Gastroesophageal sphincter (tissue), 3 donors: ENCODE results near the gene CEP170B.

Experiments used
- CTCF ChIP-seq, 4 experiments: fragments of 200-600 bp in 2 of 4; fragments of 450-650 bp in 2 of 4; sonication (generic) in 1 of 4; IDR thresholded peaks; one replicate each; pipeline ENCODE4 v1.5.1; 2017 to 2019; ENCODE audit warnings: antibody characterized with exemption in 4 of 4, mild to moderate bottlenecking in 2 of 4, moderate library complexity in 2 of 4
- POLR2A ChIP-seq, 2 donors: fragments of 450-650 bp; IDR thresholded peaks; one replicate each; pipeline ENCODE4 v1.6.1; 2017; ENCODE audit warnings: antibody characterized with exemption in 2 of 2, mild to moderate bottlenecking in 2 of 2, moderate library complexity in 1 of 2
- POLR2AphosphoS5 ChIP-seq: sonication (generic); formaldehyde crosslinking; IDR thresholded peaks from one replicate; pipeline ENCODE4 v1.6.1; 2017; ENCODE audit warnings: antibody characterized with exemption

GRCh38 chr14:104879201-104879982 lies 14.3 kb downstream of the CEP170B start:
- no peak for TF ChIP-seq CTCF (IDR thresholded peaks at IDR 0.05)
- TF ChIP-seq POLR2A (IDR thresholded peaks at IDR 0.05): no peak
- no peak for TF ChIP-seq POLR2AphosphoS5
